T-helper 1 cell (primary cell): Measurements from ENCODE around the gene KCNH2.

Experiments used
- DNase-seq, 5 donors: peaks; one replicate each; pipeline ENCODE4 v3.0.0-alpha.2; 2012 to 2020

The KCNH2 gene

GRCh38 chr7:150993511-150993910 lies 15.4 kb upstream of the KCNH2 start:
- no peak for DNase-seq

GRCh38 chr7:150992833-150993302 lies 14.7 kb upstream of the KCNH2 start:
- DNase-seq, result no peak

GRCh38 chr7:150992051-150992640 lies 14.0 kb upstream of the KCNH2 start:
- DNase-seq, result no peak

- no peak for DNase-seq
Measured at GRCh38 chr7:150990416-150991186, 12.5 kb upstream of the KCNH2 start, which contains the start of gene NOS3. TSS of gene NOS3 (plus strand) at chr7:150991017. CDS start at chr7:150993804, 2,787 bp downstream.

GRCh38 chr7:150989456-150989855 lies 11.3 kb upstream of the KCNH2 start:
- no peak for DNase-seq

- DNase-seq, result peak in 4 of 5 donors; percentile 49 to 67 (median 56)
Measured at GRCh38 chr7:150988230-150989226, 10.4 kb upstream of the KCNH2 start.

GRCh38 chr7:150986556-150986955 lies 8.4 kb upstream of the KCNH2 start:
- no peak for DNase-seq

- DNase-seq, result peak in 3 of 5 donors; percentile 36 to 55 (median 40)
Measured at GRCh38 chr7:150986099-150986512, 8.0 kb upstream of the KCNH2 start.

GRCh38 chr7:150983893-150984368 lies 5.8 kb upstream of the KCNH2 start:
- DNase-seq, result peak in 1 of 5 donors; percentile 40

GRCh38 chr7:150982351-150982750 lies 4.2 kb upstream of the KCNH2 start:
- DNase-seq, result no peak

- no peak for DNase-seq
Measured at GRCh38 chr7:150981644-150982043, 3.5 kb upstream of the KCNH2 start.

- no peak for DNase-seq
Measured at GRCh38 chr7:150980663-150981062, 2.5 kb upstream of the KCNH2 start.

- no peak for DNase-seq
Measured at GRCh38 chr7:150979713-150980390, 1.7 kb upstream of the KCNH2 start.

GRCh38 chr7:150977382-150978125 lies 567 bp downstream of the KCNH2 start:
- no peak for DNase-seq

- DNase-seq, result no peak
Measured at GRCh38 chr7:150976529-150977381, 1.4 kb downstream of the KCNH2 start.

- no peak for DNase-seq
Measured at GRCh38 chr7:150975536-150976319, 2.4 kb downstream of the KCNH2 start.

GRCh38 chr7:150974468-150975391 lies 3.4 kb downstream of the KCNH2 start:
- peak; percentile 71 to 85 (median 80) for DNase-seq
